ENCODE results near the gene LIPT2. TPM values are rescaled to one million over a fixed set of nuclear protein-coding genes. Genes with fewer than 3 reads are reported as not detected.
"Not testable (repeated sequence)": the region's sequence is repeated elsewhere in the genome, so short reads cannot be mapped to it uniquely, and the experiment has no call there.

LIPT2 gene
- total RNA-seq, 1 experiment from 2014 or later = 8.2 TPM

- no peak overlapping the region for H3K4me3 Mint-ChIP-seq
Measured at GRCh38 chr11:74519710-74520109, 26.2 kb upstream of the LIPT2 start.

DNA sequence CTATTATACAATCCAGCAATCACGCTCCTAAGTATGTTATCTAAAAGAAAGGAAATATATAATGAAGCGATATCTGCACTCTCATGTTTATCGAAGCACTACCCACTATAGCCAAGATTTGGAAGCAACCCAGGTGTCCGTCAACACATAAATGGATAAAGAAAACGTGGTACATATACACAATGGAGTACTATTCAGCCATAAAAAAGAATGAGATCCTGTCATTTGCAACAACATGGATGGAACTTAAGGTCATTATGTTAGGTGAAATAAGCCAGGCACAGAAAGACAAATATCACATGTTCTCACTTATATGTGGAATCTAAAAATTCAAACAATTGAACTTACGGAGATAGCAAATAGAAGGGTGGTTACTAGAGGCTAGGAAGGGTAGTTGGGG lies 24.1 kb upstream of the LIPT2 start:
- not testable (repeated sequence) for H3K23ac ChIP-seq (ENCODE audit: insufficient read length, low read depth, low read length); H3K14ac ChIP-seq (ENCODE audit: insufficient read depth, low read length); H3T11ph ChIP-seq (ENCODE audit: low read length); H3K27me3 ChIP-seq (ENCODE audit: insufficient read depth, low read length); H3K27me3 Mint-ChIP-seq (ENCODE audit: low read depth); H4K20me1 ChIP-seq (ENCODE audit: control insufficient read depth, insufficient read depth, insufficient read length); H2BK120ac ChIP-seq (ENCODE audit: low read depth, low read length, poor library complexity, severe bottlenecking); H2BK12ac ChIP-seq (ENCODE audit: insufficient read length, low read depth, low read length); H4K91ac ChIP-seq (ENCODE audit: insufficient read length, low read depth, low read length); H2AFZ ChIP-seq (ENCODE audit: low read length); H3K27ac Mint-ChIP-seq; H3K9ac ChIP-seq (ENCODE audit: extremely low read depth, insufficient read length, low read length); H3K4me3 Mint-ChIP-seq; H3K27ac ChIP-seq (ENCODE audit: insufficient read length, low read depth, low read length); H3K79me1 ChIP-seq (ENCODE audit: insufficient read depth, low read depth, low read length, poor library complexity, severe bottlenecking); H2BK5ac ChIP-seq (ENCODE audit: insufficient read length, low read length); H3K9me3 ChIP-seq (ENCODE audit: control insufficient read depth, low read depth, low read length); H2BK20ac ChIP-seq (ENCODE audit: low read depth, low read length, poor library complexity, severe bottlenecking); H3K4me1 ChIP-seq (ENCODE audit: insufficient read depth, low read length); H3K4ac ChIP-seq (ENCODE audit: low read depth, low read length); H3K4me1 Mint-ChIP-seq; H3K36me3 Mint-ChIP-seq (ENCODE audit: insufficient read depth in 1 of 3, low read depth in 3 of 3); H2BK15ac ChIP-seq (ENCODE audit: low read depth, low read length); H4K8ac ChIP-seq (replicated peaks; ENCODE audit: insufficient read length, low read depth, low read length); H3K23me2 ChIP-seq (ENCODE audit: insufficient read length, low read depth, low read length, poor library complexity, severe bottlenecking); H4K5ac ChIP-seq (ENCODE audit: insufficient read length, low read depth, low read length); H2AK5ac ChIP-seq (ENCODE audit: insufficient read length, low read length); H3K9me3 Mint-ChIP-seq; DNase-seq; H3K4me2 ChIP-seq (ENCODE audit: insufficient read depth, insufficient read length, low read length); H3K79me2 ChIP-seq (ENCODE audit: insufficient read depth, low read length); H3K56ac ChIP-seq (ENCODE audit: insufficient read length, low read depth, low read length); H3K18ac ChIP-seq (ENCODE audit: insufficient read length, low read depth, low read length)
- WGBS (ENCODE audit: extremely low coverage, insufficient read length, low lambda C conversion rate) = no CpG with 5 or more reads among the region's 6 CpGs

More at GRCh38 chr11:74519710-74520109, 26.2 kb upstream of the LIPT2 start:
- Mint-ChIP-seq H3K9me3 (peaks cover 0 to 4% of the 10 kb centered on the region in 2 experiments; a peak in 2 of 5 replicates), H3K36me3 (ENCODE audit: insufficient read depth in 1 of 3, low read depth in 3 of 3) (no peaks in the 10 kb centered on the region), H3K27me3 (ENCODE audit: low read depth) (no peaks in the 10 kb centered on the region; the same call in 1 of the 2 replicates), H3K4me1 (no peaks in the 10 kb centered on the region; a peak in 1 of 4 replicates), H3K27ac (no peak overlapping the region; a peak in 1 of 7 replicates)
- Histone ChIP-seq H3K79me2 (ENCODE audit: insufficient read depth, low read length) (no peaks in the 10 kb centered on the region), H2BK20ac (ENCODE audit: low read depth, low read length, poor library complexity, severe bottlenecking) (no peak overlapping the region), H3K27me3 (ENCODE audit: insufficient read depth, low read length) (no peaks in the 10 kb centered on the region), H4K91ac (ENCODE audit: insufficient read length, low read depth, low read length) (no peak overlapping the region), H2BK12ac (ENCODE audit: insufficient read length, low read depth, low read length) (no peak overlapping the region), H2AK5ac (ENCODE audit: insufficient read length, low read length) (no peak overlapping the region), H3K18ac (ENCODE audit: insufficient read length, low read depth, low read length) (no peak overlapping the region), H4K20me1 (ENCODE audit: control insufficient read depth, insufficient read depth, insufficient read length) (no peaks in the 10 kb centered on the region), H3K27ac (ENCODE audit: insufficient read length, low read depth, low read length) (no peak overlapping the region), H3K79me1 (ENCODE audit: insufficient read depth, low read depth, low read length, poor library complexity, severe bottlenecking) (no peaks in the 10 kb centered on the region), H3K14ac (ENCODE audit: insufficient read depth, low read length) (no peak overlapping the region), H3K23me2 (ENCODE audit: insufficient read length, low read depth, low read length, poor library complexity, severe bottlenecking) (no peaks in the 10 kb centered on the region), H2BK5ac (ENCODE audit: insufficient read length, low read length) (no peak overlapping the region), H3K9me3 (ENCODE audit: control insufficient read depth, low read depth, low read length) (no peaks in the 10 kb centered on the region), H2BK120ac (ENCODE audit: low read depth, low read length, poor library complexity, severe bottlenecking) (no peak overlapping the region), H3K9ac (ENCODE audit: extremely low read depth, insufficient read length, low read length) (no peak overlapping the region), H3K4ac (ENCODE audit: low read depth, low read length) (no peak overlapping the region), H4K8ac (replicated peaks; ENCODE audit: insufficient read length, low read depth, low read length) (no peak overlapping the region), H3K4me1 (ENCODE audit: insufficient read depth, low read length) (no peaks in the 10 kb centered on the region), H3K4me2 (ENCODE audit: insufficient read depth, insufficient read length, low read length) (no peak overlapping the region), H2AFZ (ENCODE audit: low read length) (no peak overlapping the region), H3K56ac (ENCODE audit: insufficient read length, low read depth, low read length) (no peak overlapping the region), H4K5ac (ENCODE audit: insufficient read length, low read depth, low read length) (no peak overlapping the region), H2BK15ac (ENCODE audit: low read depth, low read length) (no peak overlapping the region), H3K23ac (ENCODE audit: insufficient read length, low read depth, low read length) (no peak overlapping the region), H3T11ph (ENCODE audit: low read length) (no peak overlapping the region)
- TF ChIP-seq, protein P1, sequence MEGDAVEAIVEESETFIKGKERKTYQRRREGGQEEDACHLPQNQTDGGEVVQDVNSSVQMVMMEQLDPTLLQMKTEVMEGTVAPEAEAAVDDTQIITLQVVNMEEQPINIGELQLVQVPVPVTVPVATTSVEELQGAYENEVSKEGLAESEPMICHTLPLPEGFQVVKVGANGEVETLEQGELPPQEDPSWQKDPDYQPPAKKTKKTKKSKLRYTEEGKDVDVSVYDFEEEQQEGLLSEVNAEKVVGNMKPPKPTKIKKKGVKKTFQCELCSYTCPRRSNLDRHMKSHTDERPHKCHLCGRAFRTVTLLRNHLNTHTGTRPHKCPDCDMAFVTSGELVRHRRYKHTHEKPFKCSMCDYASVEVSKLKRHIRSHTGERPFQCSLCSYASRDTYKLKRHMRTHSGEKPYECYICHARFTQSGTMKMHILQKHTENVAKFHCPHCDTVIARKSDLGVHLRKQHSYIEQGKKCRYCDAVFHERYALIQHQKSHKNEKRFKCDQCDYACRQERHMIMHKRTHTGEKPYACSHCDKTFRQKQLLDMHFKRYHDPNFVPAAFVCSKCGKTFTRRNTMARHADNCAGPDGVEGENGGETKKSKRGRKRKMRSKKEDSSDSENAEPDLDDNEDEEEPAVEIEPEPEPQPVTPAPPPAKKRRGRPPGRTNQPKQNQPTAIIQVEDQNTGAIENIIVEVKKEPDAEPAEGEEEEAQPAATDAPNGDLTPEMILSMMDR (conservative IDR thresholded peaks at IDR 0.05) = no peak
- DNase-seq = no peak
- no CpG with 5 or more reads among the region's 3 CpGs for WGBS (ENCODE audit: extremely low coverage, insufficient read length, low lambda C conversion rate)

All from H9 (cell line).